HEK293 (cell line): ENCODE data around the gene HGD.

Experiments used
- CTCF ChIA-PET: fragments of 350-600 bp; formaldehyde crosslinking; extraction: SDS; loops from one replicate; lab custom pipeline; 2021; ENCODE audit warnings: antibody characterized with exemption; lab: Yijun Ruan, JAX
- POLR2A ChIA-PET: fragments of 300-600 bp; formaldehyde crosslinking; extraction: SDS; loops from one replicate; lab custom pipeline; 2020; ENCODE audit warnings: antibody characterized with exemption, inconsistent platforms; lab: Yijun Ruan, JAX
- H3K27ac ChIP-seq: fragments of 200-500 bp; sonication (Bioruptor generic); 2 replicates; pipeline ENCODE4 v1.5.1; 2014; ENCODE audit warnings: low read depth, low read length, control low read depth, inconsistent platforms; ENCODE audit errors: extremely low read depth
- H3K36me3 ChIP-seq, 2 experiments: fragments of 200-500 bp in 1 of 2; sonication (Bioruptor generic) in 1 of 2; 1 replicate in 1 of 2; 2 replicates in 1 of 2; pipeline ENCODE4 v1.5.1; 2014 to 2017; ENCODE audit warnings: inconsistent platforms in 2 of 2, low read length in 2 of 2; ENCODE audit not compliant: control insufficient read depth in 2 of 2, insufficient read depth in 1 of 2
- H3K4me1 ChIP-seq: fragments of 200-500 bp; sonication (Bioruptor generic); 2 replicates; pipeline ENCODE4 v1.5.1; 2014; ENCODE audit warnings: mild to moderate bottlenecking, low read length, inconsistent platforms; ENCODE audit not compliant: control insufficient read depth, insufficient read depth
- H3K4me3 ChIP-seq: 2 replicates; pipeline ENCODE4 v1.5.1; 2011; ENCODE audit warnings: low read depth, mild to moderate bottlenecking, control low read depth, low read length, moderate library complexity
- H3K9me3 ChIP-seq: fragments of 200-500 bp; sonication (Bioruptor generic); 2 replicates; pipeline ENCODE4 v1.5.1; 2014; ENCODE audit warnings: low read depth, low read length, inconsistent platforms; ENCODE audit not compliant: control insufficient read depth, insufficient read depth
- BCL11A ChIP-seq: fragments of 450-650 bp; formaldehyde crosslinking; IDR thresholded peaks from 2 replicates; pipeline ENCODE4 v1.5.1; 2016; ENCODE audit warnings: low read depth, missing biosample characterization, missing genetic modification characterization
- GFI1B ChIP-seq: fragments of 450-650 bp; formaldehyde crosslinking; IDR thresholded peaks from 2 replicates; pipeline ENCODE4 v1.5.1; 2016; ENCODE audit warnings: missing biosample characterization, missing genetic modification characterization
- GLI4 ChIP-seq: fragments of 450-650 bp; formaldehyde crosslinking; IDR thresholded peaks from 2 replicates; pipeline ENCODE4 v1.5.1; 2016; ENCODE audit warnings: missing biosample characterization, missing genetic modification characterization
- ZBTB1 ChIP-seq: fragments of 450-650 bp; formaldehyde crosslinking; IDR thresholded peaks from 2 replicates; pipeline ENCODE4 v1.5.1; 2016; ENCODE audit warnings: missing biosample characterization, missing genetic modification characterization
- ZBTB8A ChIP-seq: fragments of 450-650 bp; formaldehyde crosslinking; IDR thresholded peaks from 2 replicates; pipeline ENCODE4 v1.5.1; 2016; ENCODE audit warnings: missing biosample characterization, missing genetic modification characterization
- ZFHX2 ChIP-seq: fragments of 450-650 bp; formaldehyde crosslinking; conservative IDR thresholded peaks from 2 replicates; pipeline ENCODE4 v1.5.1; 2016; ENCODE audit warnings: missing biosample characterization, missing genetic modification characterization
- ZFP41 ChIP-seq: fragments of 450-650 bp; formaldehyde crosslinking; IDR thresholded peaks from 2 replicates; pipeline ENCODE4 v1.5.1; 2016; ENCODE audit warnings: missing biosample characterization, missing genetic modification characterization, borderline replicate concordance
- ZNF140 ChIP-seq: fragments of 450-650 bp; formaldehyde crosslinking; IDR thresholded peaks from 2 replicates; pipeline ENCODE4 v1.5.1; 2016; ENCODE audit warnings: missing biosample characterization, missing genetic modification characterization
- ZNF146 ChIP-seq: fragments of 450-650 bp; formaldehyde crosslinking; IDR thresholded peaks from 2 replicates; pipeline ENCODE4 v1.5.1; 2016; ENCODE audit warnings: missing biosample characterization, missing genetic modification characterization
- ZNF335 ChIP-seq: fragments of 450-650 bp; formaldehyde crosslinking; conservative IDR thresholded peaks from 2 replicates; pipeline ENCODE4 v1.5.1; 2016; ENCODE audit warnings: missing biosample characterization, missing genetic modification characterization
- ZNF366 ChIP-seq: fragments of 450-650 bp; formaldehyde crosslinking; conservative IDR thresholded peaks from 2 replicates; pipeline ENCODE4 v1.5.1; 2016; ENCODE audit warnings: missing biosample characterization, missing genetic modification characterization
- ZNF404 ChIP-seq: fragments of 450-650 bp; formaldehyde crosslinking; IDR thresholded peaks from 2 replicates; pipeline ENCODE4 v1.5.1; 2017; ENCODE audit warnings: missing biosample characterization, missing genetic modification characterization
- ZNF449 ChIP-seq: fragments of 450-650 bp; formaldehyde crosslinking; IDR thresholded peaks from 2 replicates; pipeline ENCODE4 v1.5.1; 2017; ENCODE audit warnings: missing biosample characterization, mild to moderate bottlenecking, missing genetic modification characterization, moderate library complexity
- ZNF555 ChIP-seq: fragments of 450-650 bp; formaldehyde crosslinking; conservative IDR thresholded peaks from 2 replicates; pipeline ENCODE4 v1.5.1; 2017; ENCODE audit warnings: missing biosample characterization, mild to moderate bottlenecking, missing genetic modification characterization, inconsistent platforms
- ZNF610 ChIP-seq: fragments of 450-650 bp; formaldehyde crosslinking; IDR thresholded peaks from 2 replicates; pipeline ENCODE4 v1.5.1; 2016; ENCODE audit warnings: missing biosample characterization, missing genetic modification characterization, borderline replicate concordance
- ZNF747 ChIP-seq: fragments of 450-650 bp; formaldehyde crosslinking; IDR thresholded peaks from 2 replicates; pipeline ENCODE4 v1.5.1; 2016; ENCODE audit warnings: missing biosample characterization, missing genetic modification characterization
- ZNF76 ChIP-seq: fragments of 450-650 bp; formaldehyde crosslinking; IDR thresholded peaks from 2 replicates; pipeline ENCODE4; 2016; ENCODE audit warnings: low read depth, missing biosample characterization, missing genetic modification characterization, borderline replicate concordance
- ZNF776 ChIP-seq: fragments of 450-650 bp; formaldehyde crosslinking; IDR thresholded peaks from 2 replicates; pipeline ENCODE4 v1.5.0; 2017; ENCODE audit warnings: missing biosample characterization, missing genetic modification characterization, borderline replicate concordance
- ZSCAN18 ChIP-seq: fragments of 450-650 bp; formaldehyde crosslinking; IDR thresholded peaks from 2 replicates; pipeline ENCODE4 v1.5.1; 2016; ENCODE audit warnings: missing biosample characterization, missing genetic modification characterization
- ZSCAN23 ChIP-seq: fragments of 450-650 bp; formaldehyde crosslinking; IDR thresholded peaks from 2 replicates; pipeline ENCODE4 v1.5.1; 2016; ENCODE audit warnings: missing biosample characterization, missing genetic modification characterization
- TF ChIP-seq, protein P1 (sequence below): fragments of 450-650 bp; formaldehyde crosslinking; IDR thresholded peaks from 2 replicates; pipeline ENCODE4 v1.5.1; 2016; ENCODE audit warnings: missing biosample characterization, missing genetic modification characterization
- TF ChIP-seq, protein P2 (sequence below): fragments of 450-650 bp; formaldehyde crosslinking; IDR thresholded peaks from 2 replicates; pipeline ENCODE4 v1.5.1; 2016; ENCODE audit warnings: missing biosample characterization, missing genetic modification characterization
- TF ChIP-seq, protein P3 (sequence below): sonication (generic); formaldehyde crosslinking; IDR thresholded peaks from 2 replicates; pipeline ENCODE4 v1.8.1; 2022; ENCODE audit warnings: mild to moderate bottlenecking, moderate library complexity, missing genetic modification reagents
- TF ChIP-seq, protein P4 (sequence below): fragments of 450-650 bp; formaldehyde crosslinking; IDR thresholded peaks from 2 replicates; pipeline ENCODE4 v1.5.1; 2016; ENCODE audit warnings: missing biosample characterization, missing genetic modification characterization, borderline replicate concordance

The HGD gene

GRCh38 chr3:120642368-120642948 is 39.6 kb downstream of the HGD start (continued):
- TF ChIP-seq ZBTB8A (no peak), ZNF776 (no peak), ZFHX2 (tag by site-specific recombination) (no peak), ZBTB1 (tag by site-specific recombination) (no peak), ZSCAN23 (tag by site-specific recombination) (no peak), GLI4 (no peak), ZNF335 (no peak), ZNF146 (tag by site-specific recombination) (no peak)
- TF ChIP-seq, protein P1, sequence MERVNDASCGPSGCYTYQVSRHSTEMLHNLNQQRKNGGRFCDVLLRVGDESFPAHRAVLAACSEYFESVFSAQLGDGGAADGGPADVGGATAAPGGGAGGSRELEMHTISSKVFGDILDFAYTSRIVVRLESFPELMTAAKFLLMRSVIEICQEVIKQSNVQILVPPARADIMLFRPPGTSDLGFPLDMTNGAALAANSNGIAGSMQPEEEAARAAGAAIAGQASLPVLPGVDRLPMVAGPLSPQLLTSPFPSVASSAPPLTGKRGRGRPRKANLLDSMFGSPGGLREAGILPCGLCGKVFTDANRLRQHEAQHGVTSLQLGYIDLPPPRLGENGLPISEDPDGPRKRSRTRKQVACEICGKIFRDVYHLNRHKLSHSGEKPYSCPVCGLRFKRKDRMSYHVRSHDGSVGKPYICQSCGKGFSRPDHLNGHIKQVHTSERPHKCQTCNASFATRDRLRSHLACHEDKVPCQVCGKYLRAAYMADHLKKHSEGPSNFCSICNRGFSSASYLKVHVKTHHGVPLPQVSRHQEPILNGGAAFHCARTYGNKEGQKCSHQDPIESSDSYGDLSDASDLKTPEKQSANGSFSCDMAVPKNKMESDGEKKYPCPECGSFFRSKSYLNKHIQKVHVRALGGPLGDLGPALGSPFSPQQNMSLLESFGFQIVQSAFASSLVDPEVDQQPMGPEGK = no peak
- TF ChIP-seq, protein P2, sequence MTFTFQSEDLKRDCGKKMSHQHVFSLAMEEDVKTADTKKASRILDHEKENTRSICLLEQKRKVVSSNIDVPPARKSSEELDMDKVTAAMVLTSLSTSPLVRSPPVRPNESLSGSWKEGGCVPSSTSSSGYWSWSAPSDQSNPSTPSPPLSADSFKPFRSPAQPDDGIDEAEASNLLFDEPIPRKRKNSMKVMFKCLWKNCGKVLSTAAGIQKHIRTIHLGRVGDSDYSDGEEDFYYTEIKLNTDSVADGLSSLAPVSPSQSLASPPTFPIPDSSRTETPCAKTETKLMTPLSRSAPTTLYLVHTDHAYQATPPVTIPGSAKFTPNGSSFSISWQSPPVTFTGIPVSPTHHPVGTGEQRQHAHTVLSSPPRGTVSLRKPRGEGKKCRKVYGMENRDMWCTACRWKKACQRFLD = no peak

- ChIA-PET POLR2A (no interaction called here), CTCF (interaction anchor here (0.8 kb wide), 1 partner anchor 11 kb away, joined by 3 read pairs; no protein-coding TSS in a partner anchor)
- Histone ChIP-seq H3K4me3 (no peak overlapping the region), H3K36me3 (no peaks in the 10 kb centered on the region), H3K27ac (no peak overlapping the region), H3K4me1 (no peaks in the 10 kb centered on the region), H3K9me3 (no peaks in the 10 kb centered on the region)
- TF ChIP-seq ZNF449 (tag by site-specific recombination) (no peak), ZNF555 (tag by site-specific recombination) (no peak), ZNF747 (tag by site-specific recombination) (no peak), ZBTB8A (no peak), GFI1B (tag by site-specific recombination) (no peak), ZNF610 (tag by site-specific recombination) (no peak), ZSCAN18 (no peak), ZNF366 (tag by site-specific recombination) (no peak), ZFP41 (tag by site-specific recombination) (no peak), ZNF140 (tag by site-specific recombination) (no peak), ZNF76 (tag by site-specific recombination) (no peak), ZNF404 (no peak), BCL11A (no peak)
- TF ChIP-seq, protein P3, sequence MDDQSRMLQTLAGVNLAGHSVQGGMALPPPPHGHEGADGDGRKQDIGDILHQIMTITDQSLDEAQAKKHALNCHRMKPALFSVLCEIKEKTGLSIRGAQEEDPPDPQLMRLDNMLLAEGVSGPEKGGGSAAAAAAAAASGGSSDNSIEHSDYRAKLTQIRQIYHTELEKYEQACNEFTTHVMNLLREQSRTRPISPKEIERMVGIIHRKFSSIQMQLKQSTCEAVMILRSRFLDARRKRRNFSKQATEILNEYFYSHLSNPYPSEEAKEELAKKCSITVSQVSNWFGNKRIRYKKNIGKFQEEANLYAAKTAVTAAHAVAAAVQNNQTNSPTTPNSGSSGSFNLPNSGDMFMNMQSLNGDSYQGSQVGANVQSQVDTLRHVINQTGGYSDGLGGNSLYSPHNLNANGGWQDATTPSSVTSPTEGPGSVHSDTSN (CRISPR knock-in tag) = no peak
- TF ChIP-seq, protein P4, sequence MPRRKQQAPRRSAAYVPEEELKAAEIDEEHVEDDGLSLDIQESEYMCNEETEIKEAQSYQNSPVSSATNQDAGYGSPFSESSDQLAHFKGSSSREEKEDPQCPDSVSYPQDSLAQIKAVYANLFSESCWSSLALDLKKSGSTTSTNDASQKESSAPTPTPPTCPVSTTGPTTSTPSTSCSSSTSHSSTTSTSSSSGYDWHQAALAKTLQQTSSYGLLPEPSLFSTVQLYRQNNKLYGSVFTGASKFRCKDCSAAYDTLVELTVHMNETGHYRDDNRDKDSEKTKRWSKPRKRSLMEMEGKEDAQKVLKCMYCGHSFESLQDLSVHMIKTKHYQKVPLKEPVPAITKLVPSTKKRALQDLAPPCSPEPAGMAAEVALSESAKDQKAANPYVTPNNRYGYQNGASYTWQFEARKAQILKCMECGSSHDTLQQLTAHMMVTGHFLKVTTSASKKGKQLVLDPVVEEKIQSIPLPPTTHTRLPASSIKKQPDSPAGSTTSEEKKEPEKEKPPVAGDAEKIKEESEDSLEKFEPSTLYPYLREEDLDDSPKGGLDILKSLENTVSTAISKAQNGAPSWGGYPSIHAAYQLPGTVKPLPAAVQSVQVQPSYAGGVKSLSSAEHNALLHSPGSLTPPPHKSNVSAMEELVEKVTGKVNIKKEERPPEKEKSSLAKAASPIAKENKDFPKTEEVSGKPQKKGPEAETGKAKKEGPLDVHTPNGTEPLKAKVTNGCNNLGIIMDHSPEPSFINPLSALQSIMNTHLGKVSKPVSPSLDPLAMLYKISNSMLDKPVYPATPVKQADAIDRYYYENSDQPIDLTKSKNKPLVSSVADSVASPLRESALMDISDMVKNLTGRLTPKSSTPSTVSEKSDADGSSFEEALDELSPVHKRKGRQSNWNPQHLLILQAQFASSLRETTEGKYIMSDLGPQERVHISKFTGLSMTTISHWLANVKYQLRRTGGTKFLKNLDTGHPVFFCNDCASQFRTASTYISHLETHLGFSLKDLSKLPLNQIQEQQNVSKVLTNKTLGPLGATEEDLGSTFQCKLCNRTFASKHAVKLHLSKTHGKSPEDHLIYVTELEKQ = no peak
These were observed 40.3 kb downstream of the HGD start for GRCh38 chr3:120641696-120642246.
